Forelimb muscle (tissue), 1 donor: Measurements from ENCODE around the gene EFL1. TPM values are rescaled to one million over a fixed set of nuclear protein-coding genes. Genes with fewer than 3 reads are reported as not detected.
"Not testable (repeated sequence)": the region's sequence is repeated elsewhere in the genome, so short reads cannot be mapped to it uniquely, and the experiment has no call there.

Experiments
- DNase-seq: peaks from one replicate; pipeline ENCODE4 v3.0.0-alpha.2; 2013; ENCODE audit warnings: low read depth
- polyA plus RNA-seq: library from polyadenylated mRNA; unstranded; fragments of 120-200 nt; gene quantifications from one replicate; pipeline ENCODE4 v1.2.1, GENCODE V29; 2013; ENCODE audit not compliant: insufficient read length

Gene EFL1
- polyA plus RNA-seq, 1 donor = 11.7 TPM

DNA sequence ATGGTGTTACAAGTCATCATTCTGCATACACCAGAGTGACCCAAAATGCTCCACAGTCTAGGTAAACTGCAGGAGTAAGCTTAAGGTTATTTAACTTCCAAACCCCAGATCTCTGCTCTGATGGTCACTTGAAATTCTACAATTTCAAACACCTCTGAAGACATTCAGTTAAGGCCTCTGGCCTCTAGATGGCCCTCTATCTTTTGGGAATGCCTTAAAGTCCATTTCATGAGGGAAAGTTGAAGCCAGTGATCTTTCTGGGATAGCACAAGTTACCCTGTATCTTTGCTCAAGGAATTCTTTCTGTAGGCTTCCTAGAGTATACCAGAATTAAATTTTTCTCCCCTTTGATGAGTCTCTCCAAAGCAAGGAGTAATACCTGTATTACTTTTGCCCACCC is 18.7 kb upstream of the EFL1 start:
- DNase-seq = not testable (repeated sequence)

DNA sequence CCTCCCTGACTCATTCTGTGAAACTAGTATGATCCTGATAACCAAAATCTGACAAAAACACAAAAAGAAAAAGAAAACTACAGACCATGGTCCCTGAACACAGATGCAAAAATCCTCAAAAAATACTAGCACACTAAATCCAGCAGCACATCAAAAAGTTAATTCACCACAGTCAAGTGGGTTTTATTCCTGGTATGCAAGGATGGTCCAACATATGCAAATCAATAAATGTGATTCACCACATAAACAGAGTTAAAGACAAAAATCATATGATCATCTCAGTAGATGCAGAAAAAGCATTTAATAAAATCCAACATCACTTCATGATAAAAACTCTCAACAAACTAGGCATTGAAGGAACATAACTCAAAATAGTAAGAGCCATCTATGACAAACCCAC is 12.9 kb upstream of the EFL1 start:
- DNase-seq = no peak

DNA sequence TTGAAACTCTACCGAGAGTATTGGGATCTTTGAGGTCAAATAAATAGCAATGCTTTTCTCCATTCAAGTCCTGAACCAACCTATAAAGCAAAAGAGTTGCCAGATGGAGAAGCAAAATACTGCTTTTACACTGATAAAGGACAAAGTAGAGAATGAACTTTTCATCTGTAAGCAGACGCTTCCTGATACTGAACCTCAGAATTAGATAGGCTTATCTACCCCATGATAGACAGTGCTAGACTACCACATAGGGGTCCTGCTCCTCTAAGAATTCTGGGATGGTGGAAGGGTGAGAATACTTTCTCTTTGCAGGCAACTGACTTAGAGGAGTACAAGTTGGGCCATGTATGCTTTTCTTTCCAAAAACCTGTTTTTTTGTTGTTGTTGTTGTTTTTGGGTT is 9.6 kb upstream of the EFL1 start:
- DNase-seq = no peak

DNA sequence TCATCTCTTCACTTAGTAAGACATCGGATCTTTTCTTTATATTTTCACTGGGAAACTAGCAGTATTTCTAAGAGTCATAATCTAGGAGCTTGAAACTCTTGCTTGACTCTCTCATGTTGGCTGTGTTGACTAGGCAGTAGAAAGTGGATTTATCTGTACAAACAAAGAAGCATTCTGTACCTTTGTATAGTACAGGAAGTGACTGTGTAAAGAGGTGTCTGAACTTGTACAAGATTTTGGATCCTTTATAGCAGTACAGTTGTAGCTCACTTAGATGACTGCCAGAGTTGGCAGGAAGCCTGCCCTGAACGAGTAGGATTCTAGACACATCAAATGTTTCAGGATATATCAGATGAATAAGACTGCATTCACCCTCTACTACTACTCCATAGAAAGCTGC is 5.9 kb upstream of the EFL1 start:
- DNase-seq = not testable (repeated sequence)

DNA sequence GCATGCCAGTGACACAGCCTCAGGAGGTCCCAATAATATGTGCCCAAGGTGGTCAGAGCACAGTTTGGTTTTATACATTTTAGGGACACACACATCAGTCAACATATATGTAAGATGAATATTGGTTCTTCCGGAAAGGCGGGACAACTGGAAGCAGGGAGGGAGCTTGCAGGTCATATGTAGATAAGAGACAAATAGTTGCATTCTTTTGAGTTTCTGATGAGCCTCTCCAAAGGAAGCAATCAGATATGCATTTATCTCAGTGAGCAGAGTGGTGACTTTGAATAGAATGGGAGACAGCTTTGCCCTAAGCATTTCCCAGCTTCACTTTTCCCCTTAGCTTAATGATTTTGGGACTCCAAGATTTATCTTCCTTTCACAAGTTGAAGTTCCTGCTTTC is 4.6 kb upstream of the EFL1 start:
- not testable (repeated sequence) for DNase-seq

DNA sequence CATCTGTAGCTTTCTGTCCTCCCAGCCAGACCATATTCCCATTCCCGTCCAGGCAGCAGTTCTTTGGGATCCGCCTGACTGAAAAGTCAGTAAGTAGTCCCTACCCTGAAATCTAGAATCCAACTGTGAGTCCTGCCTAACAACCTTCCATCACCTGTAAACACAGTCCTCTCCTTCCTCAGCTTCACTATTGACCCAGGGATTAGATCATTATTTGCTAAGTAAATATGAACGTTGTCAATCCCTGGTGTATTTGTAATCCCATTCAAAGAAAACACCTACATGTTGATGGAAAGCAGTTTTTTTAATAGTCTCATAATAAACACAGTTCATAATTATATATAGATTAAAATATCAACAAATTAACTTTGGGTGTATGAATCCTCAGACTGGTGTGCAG is 816 bp upstream of the EFL1 start:
- no peak for DNase-seq

DNA sequence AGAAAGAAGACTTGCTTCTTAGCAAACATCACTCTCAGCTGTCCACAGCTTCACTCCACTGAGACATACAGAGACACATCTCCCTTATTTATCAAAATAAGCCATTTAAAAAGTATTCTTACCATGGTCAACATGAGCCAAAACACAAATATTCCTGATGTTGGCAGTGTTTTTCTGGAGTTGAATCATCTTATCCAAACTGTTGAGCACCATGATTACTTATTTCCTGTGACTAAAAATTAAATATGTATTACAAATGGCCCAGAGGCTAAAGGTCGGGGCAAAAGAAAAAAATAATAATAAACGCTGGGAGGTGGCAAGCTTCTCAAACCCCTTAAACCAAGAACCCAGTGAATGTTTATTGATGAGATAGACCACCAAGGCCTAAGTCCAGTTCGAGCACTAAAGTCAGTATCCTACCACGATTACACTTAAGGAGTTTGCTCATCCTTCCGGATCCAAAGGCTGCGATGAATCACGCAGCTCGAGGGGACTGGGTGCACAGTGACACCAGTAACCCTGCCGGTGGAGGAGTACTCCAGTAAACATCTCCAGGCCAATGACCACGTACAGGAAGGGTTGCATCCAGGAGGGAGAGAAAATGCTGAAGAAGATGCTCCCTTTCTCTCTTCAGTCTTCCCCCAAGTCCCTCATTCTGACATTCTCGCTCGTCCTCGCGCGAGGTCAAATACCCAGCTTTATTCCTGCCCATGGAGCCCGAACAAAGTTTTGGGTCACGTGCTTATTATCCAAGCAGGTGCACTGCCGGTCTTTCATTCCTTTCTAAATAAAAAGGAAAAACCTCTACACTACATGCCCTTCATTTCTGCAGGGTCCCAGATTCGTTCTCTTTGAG is 740 bp downstream of the EFL1 start:
- not testable (repeated sequence) for DNase-seq

DNA sequence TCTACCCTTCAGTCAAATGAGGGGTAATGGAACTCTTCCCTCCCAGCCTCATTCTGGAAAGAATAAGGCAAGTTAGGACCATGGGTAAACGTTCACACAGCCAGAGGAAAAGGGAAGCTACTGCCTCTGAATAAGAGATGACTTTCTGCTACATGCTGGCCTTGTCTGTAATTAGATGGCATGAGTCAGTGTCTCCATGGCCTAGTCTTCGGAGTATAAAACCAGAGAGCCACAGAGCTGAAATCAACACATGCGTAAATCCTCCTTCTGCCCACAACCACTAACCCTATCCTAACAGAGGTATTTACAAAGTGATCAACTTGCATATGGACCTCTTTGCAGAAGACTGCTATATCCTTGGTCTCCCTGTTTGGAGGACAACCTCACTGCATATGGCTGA is 14.3 kb downstream of the EFL1 start:
- DNase-seq = not testable (repeated sequence)

DNA sequence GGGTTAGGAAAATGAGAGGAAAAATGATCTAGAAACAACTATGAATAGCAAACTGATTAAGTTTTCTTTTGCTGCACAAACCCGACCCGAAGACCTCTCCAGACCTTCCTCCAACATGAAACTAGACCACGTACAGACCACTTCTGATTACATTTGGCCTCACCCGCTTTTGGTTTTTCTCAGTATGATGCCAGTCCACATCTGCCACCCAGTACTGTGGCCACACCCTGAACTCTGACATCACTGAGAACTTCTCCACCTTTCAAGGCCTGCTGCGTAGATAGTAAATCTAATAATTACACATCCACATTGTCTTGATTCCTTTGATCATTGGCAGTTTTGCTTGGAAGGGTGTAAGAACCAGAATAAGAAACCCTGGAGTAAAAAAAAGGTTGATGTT is 16.6 kb downstream of the EFL1 start:
- DNase-seq = not testable (repeated sequence)

DNA sequence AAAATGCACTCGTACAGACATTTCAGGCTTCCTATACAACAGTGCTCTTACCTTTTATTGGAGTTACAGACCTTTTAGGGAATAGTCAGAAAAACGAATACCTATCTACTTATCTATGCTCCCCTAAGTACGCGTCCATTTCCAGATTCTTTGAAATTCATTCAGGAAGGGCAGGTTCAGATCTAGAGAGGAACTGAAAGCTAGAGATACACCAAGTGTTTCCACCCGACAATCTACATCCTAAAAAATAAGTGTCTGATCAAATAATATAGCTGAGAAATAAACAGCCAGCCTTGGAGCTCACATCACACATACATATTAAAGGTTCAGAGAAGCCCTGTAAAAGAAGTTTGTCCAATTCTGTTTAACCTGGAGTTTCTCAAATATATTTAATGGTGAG is 18.9 kb downstream of the EFL1 start:
- not testable (repeated sequence) for DNase-seq

DNA sequence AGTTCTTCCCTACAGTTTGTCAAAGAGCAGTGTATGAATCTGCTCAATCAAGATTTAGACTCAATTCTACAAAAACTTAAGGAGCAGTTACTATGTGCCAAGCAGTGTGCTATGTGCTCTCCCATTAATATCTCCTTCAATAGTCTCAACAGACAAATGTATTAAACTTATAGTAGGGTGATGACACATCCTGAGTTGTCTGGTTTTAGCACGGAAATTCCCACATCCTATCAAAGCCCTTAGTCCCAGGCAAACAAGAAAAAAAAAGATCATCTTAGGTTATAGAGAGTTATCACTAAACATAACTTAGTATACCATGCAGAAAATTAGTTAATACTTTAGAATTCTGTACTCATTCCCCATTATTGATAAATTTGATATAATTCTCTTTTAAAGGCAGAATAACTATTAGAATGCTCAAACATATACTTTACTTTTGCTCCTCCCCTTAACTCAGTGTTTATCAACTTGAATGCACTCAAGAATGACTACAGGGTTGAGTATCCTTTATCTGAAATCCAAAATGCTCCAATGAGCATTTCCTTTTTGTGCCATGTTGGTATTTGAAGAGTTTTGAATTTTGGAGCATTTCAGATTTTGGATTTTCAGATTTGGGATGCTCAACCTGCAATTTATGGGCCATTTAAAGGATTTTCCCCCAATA is 20.6 kb downstream of the EFL1 start:
- not testable (repeated sequence) for DNase-seq

DNA sequence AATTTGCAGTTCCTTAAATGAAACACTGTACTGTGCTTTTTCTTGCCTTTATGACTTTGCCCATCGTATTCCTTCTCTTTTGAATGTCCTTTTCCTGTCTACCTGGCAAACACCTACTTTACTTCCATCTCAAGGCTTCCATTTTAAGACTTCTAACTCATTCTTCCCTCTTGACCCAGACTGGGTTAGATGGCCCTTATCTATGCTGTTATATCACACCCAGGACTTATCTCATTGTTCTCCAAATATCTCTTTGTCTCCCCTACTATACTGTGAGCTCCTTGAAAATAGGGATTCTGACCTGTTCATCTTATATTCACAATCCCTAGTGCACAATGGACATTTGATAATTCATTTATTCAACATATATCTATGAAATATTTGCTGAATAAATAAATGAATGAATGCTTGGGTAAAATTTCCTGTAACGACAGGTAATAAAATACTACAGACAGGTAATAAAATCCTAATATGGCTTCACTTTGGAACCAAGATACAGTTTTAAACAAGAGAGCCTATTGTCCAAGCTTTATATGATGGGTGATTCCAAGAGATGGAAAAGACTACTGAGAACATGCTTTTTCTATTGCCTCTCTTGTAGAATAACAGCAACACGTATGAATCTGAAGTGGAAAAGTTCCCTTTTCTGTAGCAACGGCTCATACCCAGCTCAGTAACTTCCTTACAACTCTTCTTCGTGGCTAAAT is 22.7 kb downstream of the EFL1 start:
- no peak for DNase-seq

DNA sequence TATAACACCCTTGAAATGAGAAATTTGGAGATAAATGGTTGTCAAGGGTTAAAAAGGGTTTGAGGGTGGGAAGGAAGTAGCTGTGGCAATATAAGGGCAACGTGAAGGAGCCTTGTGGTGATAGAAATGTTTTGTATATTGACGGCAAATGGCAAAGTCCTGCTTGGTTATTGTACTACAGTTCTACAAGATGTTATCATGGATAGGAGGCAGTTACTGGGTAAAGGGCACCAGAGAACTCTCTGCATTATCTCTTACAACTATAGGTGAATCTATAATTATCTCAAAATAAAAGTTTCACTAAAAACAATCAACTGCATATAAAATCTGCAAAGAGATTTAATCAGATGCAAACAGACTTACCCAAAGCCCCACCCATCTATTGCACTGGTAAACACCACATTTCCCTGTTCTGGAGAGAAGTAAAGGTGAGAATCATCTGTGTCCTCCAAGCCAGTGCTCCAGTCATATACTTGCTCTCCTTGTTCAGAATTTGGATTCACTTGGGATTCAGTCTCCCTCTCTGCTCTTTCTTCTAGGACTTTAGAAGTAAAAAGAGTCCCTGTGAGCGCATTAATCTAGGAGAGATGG is 24.5 kb downstream of the EFL1 start:
- not testable (repeated sequence) for DNase-seq

DNA sequence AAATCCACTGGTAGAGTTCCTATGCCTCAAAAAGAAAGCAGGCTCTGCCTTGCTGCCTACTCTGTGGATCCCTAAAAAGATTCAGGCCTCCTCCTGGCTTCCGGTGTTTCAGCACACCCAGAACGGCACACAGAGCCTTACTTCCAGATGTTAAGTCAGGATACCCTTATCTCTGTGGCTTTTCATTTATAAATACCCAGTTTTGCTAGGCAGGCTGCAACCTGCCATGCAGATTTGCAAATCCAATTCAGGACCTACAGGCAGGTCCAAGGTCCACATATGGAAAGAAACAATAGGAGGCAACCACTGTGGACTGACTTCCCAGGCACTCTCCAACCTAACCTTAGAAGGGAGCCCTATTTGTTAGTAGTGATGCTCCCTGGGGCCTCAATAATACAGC is 30.7 kb downstream of the EFL1 start:
- DNase-seq = no peak

DNA sequence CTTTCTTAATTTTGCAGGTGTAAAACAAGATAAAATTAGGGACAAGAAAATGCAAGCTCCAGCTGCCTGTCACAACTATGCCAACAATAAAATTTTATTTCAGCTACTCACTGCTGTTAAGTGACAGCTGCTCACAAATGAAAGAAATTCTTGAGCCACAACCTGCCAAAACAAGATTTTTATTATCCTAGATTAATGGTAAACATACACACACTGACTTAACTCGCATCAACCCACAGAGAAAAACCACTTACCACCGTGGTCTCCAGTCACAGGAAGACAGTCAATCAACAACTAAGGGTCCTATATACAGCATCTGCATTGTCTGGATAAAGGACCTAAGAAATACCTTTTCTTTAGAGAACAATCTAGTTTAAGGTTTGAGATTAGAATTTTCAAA is 31.3 kb downstream of the EFL1 start:
- no peak for DNase-seq

DNA sequence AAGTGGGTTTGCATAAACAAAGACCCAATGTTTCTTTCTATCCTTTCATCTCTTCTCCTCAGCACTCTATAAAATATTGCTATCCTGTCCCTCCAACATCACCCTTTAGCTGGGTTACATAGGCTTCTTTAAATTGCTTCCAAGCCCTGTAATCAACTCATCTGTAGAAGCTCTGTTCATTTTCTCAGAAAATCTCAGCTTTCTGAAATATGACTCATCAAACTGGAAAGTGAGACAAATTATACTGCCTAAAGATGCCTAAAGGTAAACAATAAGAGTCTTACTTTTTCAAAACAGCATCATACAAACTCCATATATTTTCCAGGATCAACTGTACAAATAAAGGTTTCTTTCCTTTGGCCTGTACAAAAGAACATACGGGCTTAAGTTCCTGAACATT is 33.8 kb downstream of the EFL1 start:
- no peak for DNase-seq

DNA sequence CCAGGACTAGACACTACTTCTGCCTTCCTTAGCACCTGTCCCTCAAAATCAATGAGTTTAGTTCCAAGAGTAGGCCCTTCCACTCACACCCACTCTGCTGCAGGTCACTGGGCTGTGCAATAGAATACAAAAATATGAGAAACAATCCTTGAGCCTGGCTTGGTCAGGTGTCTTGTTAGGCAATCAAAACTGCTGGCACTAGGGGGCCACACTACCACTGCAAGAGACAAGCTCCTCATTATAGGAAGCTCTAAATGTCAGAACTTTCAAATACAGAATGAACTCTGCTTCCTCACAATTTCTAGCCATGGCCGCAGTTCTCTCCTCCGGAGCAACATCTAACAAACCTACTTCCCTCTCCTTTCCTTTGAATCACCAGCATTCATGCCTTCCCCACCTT is 41.0 kb downstream of the EFL1 start:
- DNase-seq = not testable (repeated sequence)

DNA sequence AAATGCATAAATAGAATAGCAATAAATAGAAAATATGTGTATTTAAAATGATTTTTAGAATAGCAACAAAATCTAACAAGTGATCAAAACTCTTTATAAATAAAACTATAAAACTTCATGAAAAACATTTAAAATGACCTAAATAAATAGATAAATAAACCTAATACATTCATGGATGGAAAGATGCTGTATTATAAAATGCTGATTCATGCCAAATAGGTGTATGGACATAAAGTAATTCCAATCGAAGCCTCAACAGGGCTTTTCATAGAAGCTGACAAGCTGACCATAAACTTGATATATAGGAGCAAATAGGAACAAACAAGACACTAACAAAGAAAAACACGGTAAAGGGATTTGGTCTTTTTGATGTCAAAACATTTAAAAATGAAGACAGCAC is 46.4 kb downstream of the EFL1 start:
- DNase-seq = not testable (repeated sequence)

DNA sequence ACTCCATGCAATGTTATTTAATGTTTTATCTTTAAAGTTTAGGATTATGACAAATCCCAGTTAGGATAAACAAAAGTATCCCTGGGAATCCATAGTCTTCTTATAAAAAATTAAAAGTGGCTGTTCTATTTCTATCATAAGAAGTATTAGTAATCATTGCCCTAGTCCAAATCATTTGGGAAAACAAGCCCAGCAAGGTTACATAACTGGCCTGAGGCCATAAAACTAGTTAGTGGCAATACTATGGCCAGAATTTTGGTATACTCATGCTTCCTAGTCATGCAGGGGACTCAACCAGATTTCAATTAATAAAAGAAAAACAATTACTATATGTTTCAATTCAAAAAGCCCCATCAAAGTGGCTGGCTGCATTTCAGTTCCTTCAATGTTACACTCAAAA is 50.3 kb downstream of the EFL1 start:
- DNase-seq = not testable (repeated sequence)

DNA sequence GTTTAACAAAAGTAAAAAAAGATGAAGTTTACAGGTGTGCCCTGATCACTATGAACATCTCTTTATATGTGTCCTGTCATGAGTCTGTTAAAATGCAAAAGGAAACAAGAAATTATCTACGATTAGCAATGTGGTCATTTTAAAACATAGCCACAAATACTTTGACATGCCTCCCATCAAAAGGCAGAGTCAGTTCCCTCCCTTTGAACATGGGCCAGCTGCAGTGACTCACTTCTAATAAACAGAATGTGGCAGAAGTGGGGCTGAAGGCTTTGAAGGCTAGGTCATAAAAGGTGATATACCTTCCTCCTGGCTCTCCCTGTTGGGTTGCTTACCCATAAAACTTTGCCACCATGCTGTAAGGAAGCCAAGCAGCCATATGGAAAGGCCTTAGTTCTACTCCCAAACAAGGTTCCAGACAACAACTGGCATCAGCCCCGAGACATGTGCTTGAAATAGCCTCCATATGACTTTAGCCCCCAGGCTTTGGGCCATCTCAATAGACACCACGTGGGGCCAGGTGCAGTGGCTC is 52.4 kb downstream of the EFL1 start:
- DNase-seq = not testable (repeated sequence)

DNA sequence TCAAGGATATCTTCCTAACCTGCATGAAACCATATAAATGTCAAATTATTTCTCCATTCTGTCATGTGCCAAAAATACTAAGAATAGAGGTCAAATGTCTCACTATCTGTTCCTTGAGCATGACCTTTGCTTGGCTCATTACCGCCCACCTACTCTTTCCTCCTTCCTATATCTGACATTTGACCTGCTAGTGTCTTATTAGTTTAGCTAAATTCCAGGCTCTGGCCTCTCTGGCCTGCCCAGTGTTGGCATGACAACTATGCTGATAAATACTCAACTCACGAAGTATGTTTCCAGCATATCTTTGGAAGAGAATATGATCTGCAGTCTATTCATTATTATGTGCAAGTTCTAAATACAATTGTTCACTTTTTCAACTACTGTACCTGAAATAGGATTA is 58.0 kb downstream of the EFL1 start:
- not testable (repeated sequence) for DNase-seq
